ENCODE results near the gene MAN2B2.

The MAN2B2 gene

DNA sequence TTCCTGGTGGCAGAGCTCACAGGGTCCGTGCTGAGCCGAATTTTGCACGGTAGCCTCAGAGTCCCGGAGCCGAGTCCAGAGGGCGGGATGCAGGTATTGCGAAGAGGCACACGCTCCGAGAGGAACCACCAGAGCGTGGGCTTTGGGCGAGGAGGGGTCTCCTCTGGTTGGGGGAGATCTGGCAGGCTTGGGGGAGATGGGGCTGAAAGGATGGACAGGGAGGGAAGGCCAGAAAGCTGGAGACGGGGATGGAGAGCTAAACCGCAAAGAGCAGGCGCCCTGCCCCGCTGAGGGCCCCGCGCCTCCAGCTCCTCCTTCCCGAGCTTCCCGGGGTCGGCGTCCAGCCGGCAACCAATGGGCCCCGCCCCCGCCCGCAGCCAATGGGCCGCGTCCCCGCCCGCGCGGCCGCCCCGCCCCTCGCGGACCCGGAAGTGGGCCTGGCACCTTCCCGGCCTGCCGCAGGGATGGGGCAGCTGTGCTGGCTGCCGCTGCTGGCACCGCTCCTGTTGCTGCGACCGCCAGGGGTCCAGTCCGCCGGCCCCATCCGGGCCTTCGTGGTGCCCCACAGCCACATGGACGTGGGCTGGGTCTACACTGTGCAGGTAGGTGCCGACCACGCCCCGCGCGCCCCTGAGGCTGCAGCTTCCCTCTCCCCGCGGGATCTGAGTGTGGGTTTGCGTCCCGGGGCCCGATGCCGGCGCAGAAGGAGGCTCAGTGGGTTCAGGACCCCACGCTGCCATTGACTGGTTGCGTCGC, at the start of gene MAN2B2:
MAN2B2 (plus strand) TSS at position 443 of the 756 bp plus-strand sequence; CDS start at position 465, 22 bp downstream.
- DNase-seq = peak; percentile 81

DNA sequence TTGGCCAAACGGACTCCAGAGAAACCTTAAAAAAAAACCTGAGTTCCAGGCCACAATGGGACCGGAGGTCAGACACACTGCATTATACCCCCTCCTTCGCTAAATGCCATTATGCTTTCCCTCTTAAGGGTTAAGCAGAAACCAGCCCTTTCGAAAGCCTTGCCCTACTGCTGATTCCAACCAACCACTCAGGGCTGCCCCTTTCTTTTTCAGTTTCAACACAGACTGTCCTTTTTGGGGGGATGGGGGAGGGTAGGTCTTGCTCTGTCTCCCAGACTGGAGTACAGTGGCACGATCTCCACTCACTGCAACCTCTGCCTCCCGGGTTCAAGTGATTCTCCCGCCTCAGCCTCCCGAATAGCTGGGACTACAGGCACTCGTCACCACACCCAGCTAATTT, 49.5 kb upstream of the MAN2B2 start:
- DNase-seq = no peak

DNA sequence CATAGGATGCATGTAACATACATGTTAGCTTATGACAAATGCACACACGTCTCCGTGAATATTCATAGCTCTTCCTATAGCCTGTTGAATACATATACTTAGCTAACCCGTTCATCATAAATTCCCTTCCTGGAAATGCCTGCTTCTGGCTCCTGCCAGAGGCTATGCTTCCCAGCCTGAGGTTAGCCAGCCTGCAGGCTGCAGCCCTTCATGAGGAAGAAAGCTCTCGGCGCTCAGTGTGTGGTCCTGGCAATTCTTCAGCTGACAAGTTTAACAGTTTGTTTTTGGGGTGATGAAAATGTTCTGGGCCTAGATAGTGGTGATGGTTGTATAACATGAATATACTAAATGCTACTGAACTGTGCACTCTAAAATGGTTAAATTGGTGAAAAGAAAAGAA, 48.8 kb upstream of the MAN2B2 start:
- no peak for DNase-seq

DNA sequence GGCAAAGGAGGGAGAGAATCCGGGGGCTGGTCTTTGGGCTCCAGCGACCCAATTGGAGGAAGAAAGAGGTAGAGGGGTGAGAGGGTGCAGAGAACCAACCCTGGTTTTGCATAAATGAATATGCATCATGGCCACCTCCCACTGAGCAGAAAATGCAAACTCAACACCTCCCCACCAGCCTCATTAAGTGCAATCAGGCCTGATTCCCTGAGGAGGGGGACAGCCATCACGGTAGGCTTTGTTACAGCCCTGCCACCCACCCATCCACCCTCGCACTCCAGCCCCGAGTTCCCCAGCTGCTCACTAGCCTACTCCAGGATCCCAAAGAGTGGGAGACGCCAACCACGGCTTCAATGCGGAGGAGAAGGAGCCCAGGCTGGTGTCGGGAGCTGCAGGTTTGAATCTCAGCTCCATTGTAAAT, 48.3 kb upstream of the MAN2B2 start:
- no peak for DNase-seq

DNA sequence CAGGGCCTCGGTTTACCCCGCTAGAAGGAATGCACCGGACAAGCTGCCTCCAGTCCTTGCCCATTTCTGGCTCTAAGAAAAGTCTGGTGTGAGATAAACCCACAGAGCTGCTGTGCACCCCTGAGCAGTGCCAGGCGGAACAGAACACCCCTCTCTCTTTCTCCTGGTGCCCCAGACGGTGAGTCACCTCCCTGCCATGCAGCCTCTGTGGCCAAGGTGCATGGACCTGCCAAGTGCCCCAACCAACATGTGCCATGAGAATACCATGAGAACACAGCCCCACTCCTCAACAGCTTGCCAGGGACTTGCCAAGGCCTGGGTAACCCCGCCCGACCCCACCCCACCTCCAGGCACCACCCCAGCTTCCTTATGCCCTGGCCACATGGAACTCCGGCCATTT, 47.7 kb upstream of the MAN2B2 start:
- no peak for DNase-seq

DNA sequence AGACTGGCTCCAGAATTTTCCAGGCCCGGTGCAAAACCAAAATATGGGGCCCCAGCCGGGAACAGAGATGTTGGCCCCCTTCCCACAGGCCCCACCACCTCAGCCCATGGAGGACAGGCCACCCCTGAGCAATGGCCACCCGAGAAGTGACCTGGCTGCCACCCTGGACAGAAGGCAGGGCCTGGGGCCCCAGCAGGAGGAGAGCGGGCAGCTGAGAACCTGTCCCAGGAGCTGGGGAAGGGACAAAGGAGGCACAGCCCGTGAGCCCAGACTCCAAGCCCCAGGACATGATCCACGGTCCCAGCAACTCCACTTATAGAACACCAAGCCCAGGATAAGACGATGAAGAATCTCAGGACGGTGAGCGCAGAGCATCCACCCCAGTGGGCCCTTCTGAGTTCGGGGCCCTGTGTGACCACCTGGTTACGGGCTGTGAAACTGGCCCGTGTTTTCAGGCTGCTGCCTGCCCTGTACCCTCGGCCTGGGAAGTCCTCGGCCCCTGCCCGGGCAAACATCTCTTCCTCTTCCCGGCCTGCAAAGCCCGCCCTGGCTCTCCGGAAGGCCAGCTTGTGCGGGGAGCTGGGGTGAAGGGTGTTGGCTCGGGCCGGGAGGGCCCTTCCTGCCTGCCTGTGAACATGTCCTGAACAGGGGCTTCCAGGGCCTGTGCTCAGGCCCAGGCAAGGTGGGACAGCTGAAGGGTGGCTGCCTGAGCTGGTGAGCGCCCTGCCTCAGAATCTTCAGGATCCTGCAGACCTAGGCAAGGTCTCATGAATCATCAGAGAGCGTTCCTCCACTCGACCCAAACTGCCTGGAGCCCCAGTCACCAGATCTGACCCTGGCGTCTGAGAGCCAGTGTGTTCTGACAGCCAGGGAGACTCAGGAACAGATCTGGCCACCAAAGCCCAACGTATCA, 47.0 kb upstream of the MAN2B2 start:
- DNase-seq = no peak

GRCh38 chr4:6529021-6529420, 46.0 kb upstream of the MAN2B2 start:
- peak; percentile 65 for DNase-seq

DNA sequence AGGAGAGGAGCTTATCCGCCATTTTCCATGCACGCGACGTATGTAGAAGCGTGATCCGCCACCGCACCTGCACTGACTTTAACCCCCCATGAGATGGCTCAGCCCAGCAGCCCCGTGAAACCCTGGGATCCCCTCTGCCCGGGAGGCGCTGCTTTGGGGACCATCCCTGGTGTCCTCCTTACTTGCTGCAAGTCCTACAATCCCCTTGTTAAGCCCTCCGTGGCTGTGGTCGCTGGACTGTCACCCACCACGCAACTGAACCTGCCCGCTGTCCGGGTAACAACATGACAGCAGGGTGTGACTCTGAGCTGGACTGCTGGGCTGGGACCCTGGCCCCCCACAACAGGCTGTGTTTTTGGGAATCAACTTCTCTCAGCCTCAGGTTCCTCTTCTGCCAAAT, 44.7 kb upstream of the MAN2B2 start:
- DNase-seq = no peak

DNA sequence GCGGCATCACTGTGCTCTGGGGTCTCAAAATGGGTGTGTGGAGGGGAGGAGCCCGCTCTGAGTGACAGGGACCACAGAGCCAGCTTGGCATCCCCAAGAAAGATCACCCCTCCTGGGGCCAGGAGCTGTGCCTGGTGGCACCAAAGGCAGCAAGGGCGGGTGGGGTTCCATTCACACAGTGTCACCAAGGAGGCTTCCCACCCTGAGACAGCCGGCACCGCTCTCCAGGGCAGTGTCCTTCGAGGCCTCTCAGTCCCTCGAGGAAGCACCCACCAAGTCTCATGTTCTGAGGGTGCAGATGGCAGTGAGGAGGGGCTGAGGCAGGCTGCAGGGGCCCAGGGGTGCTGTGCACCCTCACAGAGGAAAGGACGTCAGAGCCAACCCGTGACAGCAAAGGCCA, 44.0 kb upstream of the MAN2B2 start:
- DNase-seq = no peak

DNA sequence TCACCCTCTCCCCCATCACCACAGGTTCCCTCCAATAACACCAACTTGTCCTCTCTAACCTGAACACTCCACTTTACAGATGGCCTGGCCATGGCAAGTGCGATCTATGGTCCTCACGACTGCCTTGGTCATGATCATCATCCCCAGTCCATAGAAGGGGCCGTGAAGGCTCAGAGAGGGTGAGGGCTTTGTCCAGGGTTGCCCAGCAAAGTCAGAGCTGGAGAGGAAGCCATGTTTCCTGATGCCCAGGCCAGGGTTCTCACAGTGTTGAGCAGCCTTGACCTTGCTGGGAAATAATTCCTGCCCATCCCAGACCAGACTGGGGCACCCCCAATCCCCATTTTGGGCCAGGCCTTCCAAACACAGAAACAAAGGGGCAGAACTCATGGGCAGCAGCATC, 42.9 kb upstream of the MAN2B2 start:
- DNase-seq = no peak

GRCh38 chr4:6532658-6533057, 42.3 kb upstream of the MAN2B2 start:
- DNase-seq = no peak

DNA sequence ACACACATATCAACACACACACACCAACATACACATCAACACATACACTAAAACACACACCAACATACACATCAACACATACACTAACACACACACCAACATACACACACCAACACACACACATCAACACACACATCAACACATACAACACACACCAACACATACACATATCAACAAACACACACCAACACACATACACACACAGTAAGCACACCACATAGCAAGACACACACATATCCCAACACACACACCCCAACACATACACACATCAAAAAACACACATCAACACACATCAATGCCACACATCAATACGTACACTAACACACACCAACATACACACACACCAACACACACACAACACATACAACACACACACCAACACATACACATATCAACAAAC, 40.9 kb upstream of the MAN2B2 start:
- no peak for DNase-seq

GRCh38 chr4:6534618-6535328, 40.2 kb upstream of the MAN2B2 start:
- DNase-seq = no peak

- no peak for DNase-seq
Observed at GRCh38 chr4:6535329-6535692, 39.7 kb upstream of the MAN2B2 start.

DNA sequence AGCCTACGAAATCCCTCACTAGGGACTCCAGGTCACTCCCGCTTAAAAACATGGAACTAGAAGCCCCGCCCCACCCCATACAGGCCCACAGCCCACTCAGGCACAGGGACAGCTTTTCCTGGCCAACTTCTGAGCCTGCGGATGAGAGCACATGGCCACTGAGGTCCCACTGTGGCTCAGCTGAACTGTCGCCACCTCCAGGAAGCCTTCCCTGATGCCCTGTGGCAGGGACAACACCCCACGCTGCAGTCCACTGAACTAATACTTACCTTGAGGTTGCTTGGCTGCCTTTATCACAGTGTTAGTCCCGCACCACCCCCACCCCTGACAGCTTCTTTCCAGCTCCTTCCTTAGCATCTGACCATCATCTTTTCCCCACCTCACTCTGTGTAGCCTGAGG, 39.3 kb upstream of the MAN2B2 start:
- DNase-seq = no peak

DNA sequence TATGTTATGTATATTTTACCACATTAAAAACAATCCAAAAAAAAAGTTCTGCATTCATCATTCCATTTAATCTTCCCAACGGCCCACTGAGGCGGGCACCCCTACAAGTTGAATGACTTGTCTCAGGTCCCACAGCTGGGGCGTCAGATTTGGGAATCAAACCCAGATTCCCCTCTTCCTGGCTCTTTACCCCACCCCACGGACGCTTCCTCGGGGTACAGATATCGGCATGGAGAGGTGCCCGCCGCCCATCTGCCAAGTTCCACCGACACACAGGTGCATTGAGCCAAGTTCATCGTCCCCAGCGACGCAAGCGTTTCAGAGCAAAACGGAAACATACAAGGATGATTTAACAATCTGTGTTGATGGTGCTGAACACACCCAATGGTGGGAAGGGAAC, 36.9 kb upstream of the MAN2B2 start:
- no peak for DNase-seq

DNA sequence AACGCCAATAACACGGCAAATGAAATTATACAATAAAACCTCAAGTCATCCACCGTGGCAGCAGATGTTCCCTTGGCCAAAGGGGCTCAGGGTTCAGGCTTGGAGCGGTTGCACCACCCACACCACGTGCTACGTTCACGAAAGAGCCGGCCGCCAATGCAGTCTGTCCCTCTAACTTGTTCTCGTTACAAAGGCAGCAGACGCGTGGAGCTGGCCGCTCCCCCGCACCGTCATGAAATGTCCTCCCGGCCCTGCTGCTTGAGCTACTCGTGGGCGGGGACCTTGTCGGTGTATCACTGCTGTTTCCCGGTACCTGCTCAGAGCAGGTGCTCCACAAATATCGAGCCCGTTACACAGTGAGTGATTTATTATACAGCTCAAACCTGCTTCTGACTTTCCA, 36.4 kb upstream of the MAN2B2 start:
- peak; percentile 31 for DNase-seq

DNA sequence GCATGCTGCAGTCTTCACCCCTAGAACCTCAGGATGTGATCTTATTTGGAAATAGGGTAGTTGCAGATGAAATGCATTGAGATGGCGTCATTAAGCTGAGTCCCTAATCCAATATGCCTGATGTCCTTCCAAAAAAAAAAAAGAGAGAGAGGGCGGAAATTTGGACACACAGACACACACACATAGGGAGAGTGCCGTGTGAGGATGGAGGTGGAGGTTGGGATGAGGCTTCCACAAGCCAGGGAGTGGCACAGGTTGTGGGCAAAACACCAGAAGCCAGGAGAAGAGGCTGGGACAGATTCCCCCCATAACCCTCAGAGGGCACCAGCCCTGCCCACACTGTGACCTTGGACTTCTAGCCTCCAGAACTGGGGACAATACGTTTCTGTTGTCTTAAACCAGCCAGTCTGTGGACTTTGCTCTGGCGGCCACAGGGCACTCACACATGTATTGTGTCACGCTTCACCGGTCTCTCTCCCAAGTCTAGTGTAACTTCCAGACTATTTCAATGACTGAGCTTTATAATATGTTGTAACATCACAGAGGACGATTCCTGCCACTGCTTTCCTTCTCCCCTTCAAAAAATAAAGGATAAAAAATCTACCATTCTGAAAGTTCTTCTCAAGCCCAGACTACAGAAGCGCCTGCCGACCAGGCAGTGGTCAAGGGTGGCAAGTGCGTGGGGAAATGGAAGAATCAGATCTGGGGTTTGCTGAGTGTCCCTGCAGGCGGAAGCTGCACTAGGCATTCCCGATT, 35.8 kb upstream of the MAN2B2 start:
- DNase-seq = no peak

- DNase-seq = no peak
Observed at GRCh38 chr4:6540879-6541278, 34.1 kb upstream of the MAN2B2 start.

GRCh38 chr4:6541789-6542188, 33.2 kb upstream of the MAN2B2 start:
- DNase-seq = no peak

- DNase-seq = peak; percentile 22
Observed at GRCh38 chr4:6542951-6543350, 32.0 kb upstream of the MAN2B2 start.

GRCh38 chr4:6546091-6546490, 28.9 kb upstream of the MAN2B2 start:
- DNase-seq = no peak
